K562 (cell line): ENCODE results near the gene PLEKHM2. TPM values are rescaled to one million over a fixed set of nuclear protein-coding genes. Genes with fewer than 3 reads are reported as not detected.

Experiments used
- ATAC-seq: fragments of 200-7000 bp; cut with Tn5 transposase; 3 replicates; pipeline ENCODE4 v1.9.1; 2020; ENCODE audit warnings: moderate library complexity
- BruUV-seq: library from RNA; stranded (reverse); fragments of 400-500 nt; replicated peaks from 2 replicates; lab custom pipeline; 2021; lab: Mats Ljungman, UMichigan
- CTCF ChIA-PET: fragments of 300-600 bp; formaldehyde crosslinking; extraction: SDS; loops from one replicate; lab custom pipeline; 2021; ENCODE audit warnings: low intra/inter-chr PET ratio; lab: Yijun Ruan, JAX
- POLR2A ChIA-PET: fragments of 300-600, 350-650 bp; sonication (Branson Sonifier 250); formaldehyde crosslinking; extraction: SDS; loops from one replicate; lab custom pipeline; 2021; ENCODE audit warnings: antibody characterized with exemption, inconsistent platforms; lab: Yijun Ruan, JAX
- DNase-seq, 4 experiments: peaks; one replicate each; pipeline versions ENCODE4 v3.0.0 to v3.0.0-alpha.2; 2011 to 2018; ENCODE audit warnings: low spot score in 3 of 4, mixed read lengths in 3 of 4; ENCODE audit errors: extremely low read depth in 1 of 4
- FAIRE-seq: peaks from 2 replicates; lab custom pipeline; 2011; peaks lifted over from hg19 to GRCh38; lab: Jason Lieb, UNC
- H2AFZ ChIP-seq: 2 replicates; pipeline ENCODE4 v1.6.0; 2011; ENCODE audit warnings: low read depth, low read length, control low read depth, inconsistent platforms
- H3K27ac ChIP-seq: fragments of 200-600 bp; 3 replicates; pipeline ENCODE4 v1.8.0; 2011; ENCODE audit warnings: low read depth, mild to moderate bottlenecking, control low read depth, inconsistent platforms, low read length, moderate library complexity, mixed read lengths; ENCODE audit errors: extremely low read depth
- H3K27me3 ChIP-seq, 2 experiments: fragments of 300-600 bp in 1 of 2; 2 replicates in 1 of 2; 3 replicates in 1 of 2; pipeline versions ENCODE4 v1.6.0 to v1.8.0; 2011; ENCODE audit warnings: inconsistent platforms in 2 of 2, low read length in 2 of 2, mild to moderate bottlenecking in 1 of 2, mixed read lengths in 1 of 2, moderate library complexity in 1 of 2; ENCODE audit not compliant: control insufficient read depth in 2 of 2, insufficient read depth in 2 of 2
- H3K36me3 ChIP-seq: fragments of 300-600 bp; 3 replicates; pipeline ENCODE4 v1.8.0; 2011; ENCODE audit warnings: mild to moderate bottlenecking, low read length, inconsistent platforms; ENCODE audit not compliant: control insufficient read depth, insufficient read depth
- H3K4me1 ChIP-seq, 2 experiments: fragments of 200-600 bp in 1 of 2; replicated peaks in 1 of 2; 2 replicates in 1 of 2; 3 replicates in 1 of 2; pipeline versions ENCODE4 v1.5.1 to v1.8.0; 2011; ENCODE audit warnings: inconsistent platforms in 2 of 2, low read length in 2 of 2, mild to moderate bottlenecking in 1 of 2, mixed read lengths in 1 of 2, moderate library complexity in 1 of 2; ENCODE audit not compliant: control insufficient read depth in 2 of 2, insufficient read depth in 2 of 2
- H3K4me2 ChIP-seq: 2 replicates; pipeline ENCODE4 v1.6.1; 2011; ENCODE audit warnings: low read length, control low read depth, inconsistent platforms, mixed read lengths; ENCODE audit not compliant: insufficient read depth
- H3K4me3 ChIP-seq: fragments of 200-600 bp; sonication (generic), shearing (Covaris generic); 2 replicates; pipeline ENCODE4 v1.5.1; 2016; ENCODE audit warnings: control low read depth, inconsistent platforms
- H3K79me2 ChIP-seq: fragments of 200-600 bp; 3 replicates; pipeline ENCODE4 v1.8.0; 2011; ENCODE audit warnings: low read length, inconsistent platforms; ENCODE audit not compliant: control insufficient read depth, insufficient read depth
- H3K9ac ChIP-seq, 2 experiments: 2 replicates each; pipeline versions ENCODE4 v1.6.0 to v1.6.1; 2011; ENCODE audit warnings: low read depth in 2 of 2, low read length in 2 of 2, control low read depth in 1 of 2, inconsistent platforms in 1 of 2, mild to moderate bottlenecking in 1 of 2, mixed read lengths in 1 of 2; ENCODE audit not compliant: insufficient read depth in 1 of 2
- H3K9me1 ChIP-seq: one replicate; pipeline ENCODE4 v1.6.0; 2011; ENCODE audit warnings: inconsistent platforms, mild to moderate bottlenecking, low read length, moderate library complexity; ENCODE audit not compliant: control insufficient read depth, insufficient read depth
- H3K9me3 ChIP-seq: replicated peaks from 2 replicates; pipeline ENCODE4 v1.5.1; 2011; ENCODE audit warnings: low read depth, low read length, inconsistent platforms; ENCODE audit not compliant: control insufficient read depth, insufficient read depth
- H4K20me1 ChIP-seq: replicated peaks from 2 replicates; pipeline ENCODE4 v1.6.1; 2011; ENCODE audit warnings: low read length, inconsistent platforms, mixed read lengths; ENCODE audit not compliant: control insufficient read depth, insufficient read depth
- MAZ ChIP-seq, 2 experiments: fragments of 450-650 bp in 1 of 2; sonication (generic) in 1 of 2; formaldehyde crosslinking; IDR thresholded peaks in 1 of 2; conservative IDR thresholded peaks in 1 of 2; 2 replicates each; pipeline versions ENCODE4 v1.4.0 to v1.5.0; 2020; ENCODE audit warnings: mild to moderate bottlenecking in 1 of 2, missing genetic modification reagents in 1 of 2
- MECOM ChIP-seq: fragments of 250-450 bp; sonication (Bioruptor Pico); IDR thresholded peaks from 2 replicates; pipeline ENCODE4 v1.8.0; 2022; ENCODE audit warnings: inconsistent platforms
- MYNN ChIP-seq, 2 experiments: sonication (generic); formaldehyde crosslinking in 1 of 2; IDR thresholded peaks; 2 replicates each; pipeline versions ENCODE4 v1.5.0 to v1.6.1; 2016 to 2020; ENCODE audit warnings: antibody characterized with exemption in 1 of 2, missing genetic modification reagents in 1 of 2
- NCOA2 ChIP-seq, 2 experiments: fragments of 450-650 bp; IDR thresholded peaks; 2 replicates each; pipeline ENCODE4 v1.6.1; 2018; ENCODE audit warnings: mild to moderate bottlenecking in 2 of 2, moderate library complexity in 1 of 2; ENCODE audit not compliant: partially characterized antibody in 2 of 2
- POLR2B ChIP-seq: fragments of 450-650 bp; IDR thresholded peaks from 2 replicates; pipeline ENCODE4 v1.6.1; 2018; ENCODE audit warnings: low read depth; ENCODE audit not compliant: partially characterized antibody
- POLR2G ChIP-seq: fragments of 200-400 bp; formaldehyde crosslinking; IDR thresholded peaks from 2 replicates; pipeline ENCODE4 v1.6.1; 2017; ENCODE audit warnings: low read depth, mild to moderate bottlenecking, antibody characterized with exemption, low read length, moderate library complexity
- RBM22 ChIP-seq: fragments of 200-400 bp; formaldehyde crosslinking; IDR thresholded peaks from 2 replicates; pipeline ENCODE4 v1.6.1; 2018; ENCODE audit warnings: low read length, low read depth; ENCODE audit not compliant: poor library complexity, severe bottlenecking
- SUPT5H ChIP-seq: fragments of 450-650 bp; IDR thresholded peaks from 2 replicates; pipeline ENCODE4 v1.6.1; 2016
- ZNF197 ChIP-seq: fragments of 200-800 bp; sonication (Bioruptor generic); IDR thresholded peaks from 2 replicates; pipeline ENCODE4 v1.6.1; 2016; ENCODE audit warnings: low read depth, missing genetic modification characterization, missing compliant biosample characterization
- WGBS: fragments of 100-300 bp; shearing (Covaris generic); methylation state at CpG from one replicate; pipeline ENCODE4 v1.1.6; 2016; ENCODE audit warnings: low coverage, mixed read lengths; ENCODE audit not compliant: insufficient coverage; ENCODE audit errors: missing lambda C conversion rate; 5-methylcytosine and 5-hydroxymethylcytosine counted together
- in situ Hi-C: fragments of 300-500 bp; cut with MboI; formaldehyde crosslinking; loops from 4 replicates; pipeline ENCODE4 v1.15.0; 2018; ENCODE audit warnings: inconsistent platforms, mixed read lengths
- intact Hi-C: fragments of 100-400 bp; cut with micrococcal nuclease; formaldehyde crosslinking; loops from 2 replicates; pipeline ENCODE4 v1.14.2; 2022
- polyA plus RNA-seq, 8 experiments: library from polyadenylated mRNA; depleted of rRNA in 4 of 8; stranded (reverse) in 5 of 8; unstranded in 3 of 8; fragments of >200 nt; fragmentation: Nextera tagmentation in 2 of 8; fragmentation: Illumina TruSeq in 1 of 8; extraction: Ambion mirVana in 2 of 8; extraction: Trizol in 1 of 8; gene quantifications; 2 replicates each; pipeline versions ENCODE4 v1.2.1 to v1.2.3, GENCODE V29; 2011 to 2014; ENCODE audit warnings: inconsistent platforms in 1 of 8, missing spikeins in 1 of 8
- total RNA-seq, 7 experiments: library from RNA; depleted of rRNA in 6 of 7; stranded (reverse); fragments of >200 nt in 6 of 7; fragmentation: Illumina TruSeq in 2 of 7; extraction: Trizol in 2 of 7; gene quantifications; 2 replicates each; pipeline versions ENCODE4 v1.2.1 to v1.2.3, GENCODE V29; 2011 to 2021; ENCODE audit warnings: low replicate concordance in 1 of 7
- TF ChIP-seq, protein P1 (sequence below): fragments of 250-450 bp; sonication (Bioruptor Pico); IDR thresholded peaks from 2 replicates; pipeline ENCODE4 v1.4.0; 2020; ENCODE audit warnings: mild to moderate bottlenecking, moderate library complexity, borderline replicate concordance

The PLEKHM2 gene
- total and polyA plus RNA-seq, 9 of the 15 experiments (the other 6 are each of a cell fraction or from before 2014, with no cell fraction given): 0.27 to 63.7 (median 33.2) TPM

DNA sequence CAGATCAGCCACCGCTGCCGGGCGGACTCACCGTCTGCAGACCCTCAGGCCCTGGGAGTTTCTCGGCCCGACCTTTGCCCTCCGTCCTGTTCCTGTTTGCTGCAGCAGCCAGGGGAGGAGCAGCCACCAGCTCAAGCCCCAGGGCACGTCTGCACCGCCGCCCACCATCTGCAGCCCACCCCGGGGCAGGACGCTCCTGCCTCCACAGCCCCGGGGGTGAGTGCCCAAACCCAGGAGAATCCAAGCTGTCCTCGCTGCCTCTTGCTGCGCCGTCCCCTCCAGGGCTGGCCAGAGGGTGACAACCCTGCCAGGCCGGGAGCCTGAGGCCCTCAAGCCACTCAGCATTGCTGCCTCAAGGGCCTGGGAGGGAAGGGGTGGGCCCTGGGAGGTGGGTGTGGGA is 50.8 kb downstream of the PLEKHM2 start:
- BruUV-seq: no TSS peak
- H4K20me1 ChIP-seq: no peaks in the 10 kb centered on the region; the same call in 1 of the 2 replicates
- TF ChIP-seq SUPT5H (0 out of 2 replicates have a peak, but pooled peaks have one; percentile 31), MYNN (IDR thresholded peaks at IDR 0.05) (0 out of 2 replicates have a peak, but pooled peaks have one; percentile 11), MYNN (CRISPR knock-in tag; IDR thresholded peaks at IDR 0.05) (no peak), MAZ (CRISPR knock-in tag; conservative IDR thresholded peaks at IDR 0.05 in 1 of 2, IDR thresholded peaks at IDR 0.05 in 1 of 2) (no peak), MECOM (CRISPR knock-in tag) (no peak), NCOA2 (IDR thresholded peaks at IDR 0.05; ENCODE audit: partially characterized antibody in 2 of 2) (no peak), RBM22 (peak; percentile 72), ZNF197 (CRISPR knock-in tag) (no peak), POLR2B (peak; percentile 39), POLR2G (peak; percentile 53; the same call in 1 of the 2 replicates)
- TF ChIP-seq, protein P1, sequence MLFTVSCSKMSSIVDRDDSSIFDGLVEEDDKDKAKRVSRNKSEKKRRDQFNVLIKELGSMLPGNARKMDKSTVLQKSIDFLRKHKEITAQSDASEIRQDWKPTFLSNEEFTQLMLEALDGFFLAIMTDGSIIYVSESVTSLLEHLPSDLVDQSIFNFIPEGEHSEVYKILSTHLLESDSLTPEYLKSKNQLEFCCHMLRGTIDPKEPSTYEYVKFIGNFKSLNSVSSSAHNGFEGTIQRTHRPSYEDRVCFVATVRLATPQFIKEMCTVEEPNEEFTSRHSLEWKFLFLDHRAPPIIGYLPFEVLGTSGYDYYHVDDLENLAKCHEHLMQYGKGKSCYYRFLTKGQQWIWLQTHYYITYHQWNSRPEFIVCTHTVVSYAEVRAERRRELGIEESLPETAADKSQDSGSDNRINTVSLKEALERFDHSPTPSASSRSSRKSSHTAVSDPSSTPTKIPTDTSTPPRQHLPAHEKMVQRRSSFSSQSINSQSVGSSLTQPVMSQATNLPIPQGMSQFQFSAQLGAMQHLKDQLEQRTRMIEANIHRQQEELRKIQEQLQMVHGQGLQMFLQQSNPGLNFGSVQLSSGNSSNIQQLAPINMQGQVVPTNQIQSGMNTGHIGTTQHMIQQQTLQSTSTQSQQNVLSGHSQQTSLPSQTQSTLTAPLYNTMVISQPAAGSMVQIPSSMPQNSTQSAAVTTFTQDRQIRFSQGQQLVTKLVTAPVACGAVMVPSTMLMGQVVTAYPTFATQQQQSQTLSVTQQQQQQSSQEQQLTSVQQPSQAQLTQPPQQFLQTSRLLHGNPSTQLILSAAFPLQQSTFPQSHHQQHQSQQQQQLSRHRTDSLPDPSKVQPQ (CRISPR knock-in tag): no peak
- H3K27ac ChIP-seq: no peak overlapping the region
- H3K27me3 ChIP-seq: no peaks in the 10 kb centered on the region
- DNase-seq (no peak), FAIRE-seq (no peak), ATAC-seq (no peak)
- ChIA-PET CTCF (no interaction called here), POLR2A (interaction anchor here (0.5 to 1.0 kb wide), 4 partner anchors 12 to 282 kb away, joined by 3 to 4 read pairs (median 3); no protein-coding TSS in a partner anchor)
- no peaks in the 10 kb centered on the region for H3K79me2 ChIP-seq
- no peak overlapping the region for H2AFZ ChIP-seq
- H3K4me2 ChIP-seq: no peak overlapping the region
- in situ Hi-C loops: no loop called here
- no peaks in the 10 kb centered on the region for H3K9me3 ChIP-seq
- 88% methylated on average over 11 of the region's 17 CpGs for WGBS
- no peak overlapping the region for H3K4me3 ChIP-seq
- peaks cover 46% of the 10 kb centered on the region; the same call in 2 of the 3 replicates for H3K36me3 ChIP-seq
- intact Hi-C loops: no loop called here
- H3K9ac ChIP-seq: no peak overlapping the region; a peak in 1 of 4 replicates
- peaks cover 0 to 68% of the 10 kb centered on the region in 2 experiments; a peak in 2 of 5 replicates for H3K4me1 ChIP-seq
- H3K9me1 ChIP-seq: no peaks in the 10 kb centered on the region
